Measurements from ENCODE around the gene THOP1. TPM values are rescaled to one million over a fixed set of nuclear protein-coding genes. Genes with fewer than 3 reads are reported as not detected.

THOP1 gene
- total RNA-seq, 1 experiment from 2014 or later = 221 TPM

- peak within 1 kb of the TSS; percentile 74 for H2AFZ ChIP-seq (ENCODE audit: low read length)
- H3K4me1 ChIP-seq (ENCODE audit: insufficient read depth, low read length) = no peaks in the 10 kb centered on the region
- no peaks in the 10 kb centered on the region for H3F3A ChIP-seq (ENCODE audit: low read length, unreplicated experiment)
- no peak for TF ChIP-seq EZH2phosphoT487 (IDR thresholded peaks at IDR 0.05; ENCODE audit: borderline replicate concordance, low read length)
- TF ChIP-seq CTCF (conservative IDR thresholded peaks at IDR 0.05; ENCODE audit: low read depth, low read length) = no peak
- no peak within 1 kb of the TSS for H3K27ac ChIP-seq (ENCODE audit: low read length)
- DNase-seq (peak; percentile 97), ATAC-seq (peak; percentile 100)
- H3K36me3 ChIP-seq (ENCODE audit: low read depth, low read length) = peaks cover 12% of the 10 kb centered on the region
- H3K4me2 ChIP-seq (ENCODE audit: low read length) = peak within 1 kb of the TSS; percentile 86
- intact Hi-C loops (cut with micrococcal nuclease) = no loop called here
- peak within 1 kb of the TSS; percentile 88 for H3K4me3 ChIP-seq (ENCODE audit: low read length)
- peak within 1 kb of the TSS; percentile 77 for H3K9ac ChIP-seq (ENCODE audit: low read length)
- 0 out of 2 replicates have a peak, but pooled peaks cover 4% of the 10 kb centered on the region for H3K27me3 ChIP-seq (ENCODE audit: low read length)
- POLR2A ChIA-PET (ENCODE audit: unreplicated experiment) = no interaction called here
- no peaks in the 10 kb centered on the region for H3K9me3 ChIP-seq (ENCODE audit: low read length)
- H4K20me1 ChIP-seq (ENCODE audit: low read length) = no peaks in the 10 kb centered on the region
- CTCF ChIA-PET = interaction anchor here (0.6 kb wide), 1 partner anchor 92 kb away, joined by 4 read pairs; no protein-coding TSS in a partner anchor
- H3K79me2 ChIP-seq (ENCODE audit: low read length) = peaks cover 6% of the 10 kb centered on the region
- H3K9me2 ChIP-seq (replicated peaks; ENCODE audit: low read length) = no peaks in the 10 kb centered on the region
- BruUV-seq (replicated peaks) = no TSS peak
Measured at GRCh38 chr19:2739602-2740313, 45.5 kb upstream of the THOP1 start, which contains the start of gene SLC39A3. TSS of gene SLC39A3 (minus strand) at chr19:2740017. CDS start at chr19:2737257, 2,760 bp downstream.

DNA sequence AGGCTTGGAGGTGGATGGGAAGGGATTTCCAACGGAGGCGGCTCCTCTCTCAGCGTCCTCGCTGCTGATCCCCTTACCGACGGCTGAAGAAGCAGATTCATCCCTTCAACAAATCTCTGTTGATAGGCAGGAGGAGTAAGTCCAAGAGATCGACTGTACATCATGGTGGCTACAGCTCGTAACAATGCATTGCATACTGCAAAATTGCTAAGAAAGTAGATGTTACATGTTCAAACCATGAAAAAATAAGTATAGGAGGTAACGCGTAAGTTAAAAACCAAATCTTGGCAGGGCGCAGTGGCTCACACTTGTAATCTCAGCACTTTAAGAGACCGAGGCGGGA lies 45.0 kb upstream of the THOP1 start:
- Histone ChIP-seq H3K9me3 (ENCODE audit: low read length) (no peaks in the 10 kb centered on the region), H3K4me3 (ENCODE audit: low read length) (no peak overlapping the region), H3F3A (ENCODE audit: low read length, unreplicated experiment) (no peaks in the 10 kb centered on the region), H3K4me2 (ENCODE audit: low read length) (no peak overlapping the region), H3K79me2 (ENCODE audit: low read length) (peaks cover 6% of the 10 kb centered on the region), H2AFZ (ENCODE audit: low read length) (0 out of 2 replicates have a peak overlapping the region, but pooled peaks have one; percentile 40), H3K4me1 (ENCODE audit: insufficient read depth, low read length) (no peaks in the 10 kb centered on the region), H3K9me2 (replicated peaks; ENCODE audit: low read length) (no peaks in the 10 kb centered on the region), H4K20me1 (ENCODE audit: low read length) (no peaks in the 10 kb centered on the region), H3K27me3 (ENCODE audit: low read length) (0 out of 2 replicates have a peak, but pooled peaks cover 4% of the 10 kb centered on the region), H3K27ac (ENCODE audit: low read length) (no peak overlapping the region), H3K9ac (ENCODE audit: low read length) (no peak overlapping the region), H3K36me3 (ENCODE audit: low read depth, low read length) (peaks cover 12% of the 10 kb centered on the region)
- ATAC-seq (no peak), DNase-seq (no peak)
- intact Hi-C loops (cut with micrococcal nuclease) = no loop called here
- ChIA-PET CTCF (no interaction called here), POLR2A (ENCODE audit: unreplicated experiment) (no interaction called here)
- no TSS peak for BruUV-seq (replicated peaks)
- TF ChIP-seq EZH2 (IDR thresholded peaks at IDR 0.05; ENCODE audit: low read length, unreplicated experiment) (no peak), CTCF (conservative IDR thresholded peaks at IDR 0.05; ENCODE audit: low read depth, low read length) (no peak), EZH2phosphoT487 (IDR thresholded peaks at IDR 0.05; ENCODE audit: borderline replicate concordance, low read length) (no peak)

DNA sequence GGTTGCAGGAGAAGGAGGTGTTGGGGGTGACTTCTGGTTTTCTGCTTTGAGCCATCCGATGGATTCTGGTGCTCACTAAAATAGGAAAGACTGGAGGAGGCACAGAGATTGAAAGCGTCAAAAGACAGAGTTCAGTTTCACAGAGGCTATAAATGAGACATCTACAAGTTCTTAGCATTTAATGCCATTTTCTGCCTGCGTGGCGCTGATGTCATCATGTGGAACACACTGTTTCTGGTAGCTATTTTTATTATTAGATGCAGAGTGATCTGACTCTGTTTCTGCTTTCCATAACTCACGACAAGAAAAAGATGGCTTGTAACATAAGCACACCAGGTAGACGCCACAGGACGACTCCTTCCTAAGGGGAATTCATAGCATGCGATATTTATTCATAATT lies 42.2 kb upstream of the THOP1 start:
- no peak overlapping the region for H3K9ac ChIP-seq (ENCODE audit: low read length)
- H3K4me3 ChIP-seq (ENCODE audit: low read length) = no peak overlapping the region
- no peaks in the 10 kb centered on the region for H3K4me1 ChIP-seq (ENCODE audit: insufficient read depth, low read length)
- H3K79me2 ChIP-seq (ENCODE audit: low read length) = peaks cover 6% of the 10 kb centered on the region
- H3K27ac ChIP-seq (ENCODE audit: low read length) = no peak overlapping the region
- no peaks in the 10 kb centered on the region for H3K36me3 ChIP-seq (ENCODE audit: low read depth, low read length)
- no peak overlapping the region for H3K4me2 ChIP-seq (ENCODE audit: low read length)
- no TSS peak for BruUV-seq (replicated peaks)
- H3K9me3 ChIP-seq (ENCODE audit: low read length) = no peaks in the 10 kb centered on the region
- 0 out of 2 replicates have a peak, but pooled peaks cover 4% of the 10 kb centered on the region for H3K27me3 ChIP-seq (ENCODE audit: low read length)
- no peaks in the 10 kb centered on the region for H3F3A ChIP-seq (ENCODE audit: low read length, unreplicated experiment)
- no peaks in the 10 kb centered on the region for H3K9me2 ChIP-seq (replicated peaks; ENCODE audit: low read length)
- DNase-seq (no peak), ATAC-seq (no peak)
- H2AFZ ChIP-seq (ENCODE audit: low read length) = no peak overlapping the region
- CTCF ChIA-PET = no interaction called here
- H4K20me1 ChIP-seq (ENCODE audit: low read length) = no peaks in the 10 kb centered on the region
- intact Hi-C loops (cut with micrococcal nuclease) = no loop called here
- POLR2A ChIA-PET (ENCODE audit: unreplicated experiment) = no interaction called here
- TF ChIP-seq CTCF (conservative IDR thresholded peaks at IDR 0.05; ENCODE audit: low read depth, low read length) = no peak
- TF ChIP-seq EZH2 (IDR thresholded peaks at IDR 0.05; ENCODE audit: low read length, unreplicated experiment) = no peak
- no peak for TF ChIP-seq EZH2phosphoT487 (IDR thresholded peaks at IDR 0.05; ENCODE audit: borderline replicate concordance, low read length)
